Adrenal gland (tissue), 12 donors: ENCODE data around the gene SCAPER. TPM values are rescaled to one million over a fixed set of nuclear protein-coding genes. Genes with fewer than 3 reads are reported as not detected.
"Not testable (repeated sequence)": the region's sequence is repeated elsewhere in the genome, so short reads cannot be mapped to it uniquely, and the experiment has no call there.

Experiments
- DNase-seq, 7 donors: peaks; one replicate each; pipeline ENCODE4 v3.0.0-alpha.2; 2019 to 2020
- H3K27ac ChIP-seq, 5 donors: fragments of 200-600 bp; sonication (generic) in 4 of 5; 1 replicate in 3 of 5; 2 replicates in 2 of 5; pipeline versions ENCODE4 v1.5.1 to v1.8.0; 2016 to 2020; ENCODE audit warnings: mild to moderate bottlenecking in 1 of 5
- H3K27me3 ChIP-seq: fragments of 200-600 bp; 2 replicates; pipeline ENCODE4 v1.8.0; 2021
- H3K36me3 ChIP-seq, 2 donors: fragments of 200-600 bp; replicated peaks in 1 of 2; 1 replicate in 1 of 2; 2 replicates in 1 of 2; pipeline versions ENCODE4 v1.5.1 to v1.8.0; 2018 to 2022
- H3K4me1 ChIP-seq, 2 donors: fragments of 200-600 bp; replicated peaks in 1 of 2; 1 replicate in 1 of 2; 2 replicates in 1 of 2; pipeline versions ENCODE4 v1.5.1 to v1.8.0; 2018 to 2021
- H3K4me3 ChIP-seq, 4 donors: fragments of 200-600 bp; sonication (generic) in 3 of 4; one replicate each; pipeline ENCODE4 v1.5.1; 2016 to 2018
- H3K9me3 ChIP-seq, 3 donors: fragments of 200-600 bp; sonication (generic) in 1 of 3; replicated peaks in 1 of 3; 1 replicate in 2 of 3; 2 replicates in 1 of 3; pipeline versions ENCODE4 v1.5.1 to v1.8.0; 2016 to 2021
- POLR2A ChIP-seq, 2 donors: fragments of 450-650 bp; IDR thresholded peaks; one replicate each; pipeline ENCODE4 v1.6.1; 2017; ENCODE audit warnings: antibody characterized with exemption in 2 of 2, mild to moderate bottlenecking in 2 of 2, moderate library complexity in 1 of 2
- WGBS, 4 donors: extraction: QIAGEN DNeasy Blood & Tissue Kit in 2 of 4; methylation state at CpG; one replicate each; pipeline versions ENCODE4 v1.1.5 to v1.1.7; 2013 to 2017; 5-methylcytosine and 5-hydroxymethylcytosine counted together
- intact Hi-C, 2 donors: fragments of 100-400 bp; cut with DNase I; formaldehyde crosslinking; loops; one replicate each; pipeline versions ENCODE4 v1.14.1 to v1.15.0; 2022 to 2023
- polyA plus RNA-seq, 3 donors: library from polyadenylated mRNA; stranded (reverse); fragments of 200-250 nt in 2 of 3; fragments of 350-450 nt in 1 of 3; fragmentation: Illumina TruSeq in 1 of 3; extraction: RNeasy Lipid Tissue Mini Kit (QIAGEN cat#74804) in 1 of 3; gene quantifications; one replicate each; pipeline ENCODE4 v1.2.3, GENCODE V29; 2013 to 2014
- total RNA-seq, 9 donors: library from RNA; depleted of rRNA in 4 of 9; stranded (reverse); fragments of >200 nt in 4 of 9; fragments of 120-200 nt in 1 of 9; fragmentation: NEBNext Ultra II Directional in 1 of 9; extraction: Animal tissue kit (Norgen Biotek cat#: 25700) in 1 of 9; gene quantifications; one replicate each; pipeline versions ENCODE4 v1.1.0 to v1.2.4, GENCODE V29; 2013 to 2023
- TF ChIP-seq, protein P1 (sequence below), 6 experiments: fragments of 450-650 bp in 4 of 6; fragments of 200-600 bp in 2 of 6; sonication (generic) in 1 of 6; IDR thresholded peaks; 1 replicate in 5 of 6; 2 replicates in 1 of 6; pipeline versions ENCODE4 v1.5.1 to v1.8.0; 2016 to 2021; ENCODE audit warnings: antibody characterized with exemption in 6 of 6, mild to moderate bottlenecking in 2 of 6, moderate library complexity in 1 of 6
- donor health status: healthy with polysubstance abuse.
- donor health status: Bipolar disorder and iron deficiency.
- donor health status: DM: yes; HTN: yes; CAD: no.
- donor health status: DM: no; HTN: no; CAD: no.
- donor health status: DM: no; HTN: no; CAD: no.
- donor health status: DM: yes; HTN: yes; CAD: no.

The SCAPER gene
- total and polyA plus RNA-seq, 12 donors: 3.9 to 95.3 (median 24.1) TPM

DNA sequence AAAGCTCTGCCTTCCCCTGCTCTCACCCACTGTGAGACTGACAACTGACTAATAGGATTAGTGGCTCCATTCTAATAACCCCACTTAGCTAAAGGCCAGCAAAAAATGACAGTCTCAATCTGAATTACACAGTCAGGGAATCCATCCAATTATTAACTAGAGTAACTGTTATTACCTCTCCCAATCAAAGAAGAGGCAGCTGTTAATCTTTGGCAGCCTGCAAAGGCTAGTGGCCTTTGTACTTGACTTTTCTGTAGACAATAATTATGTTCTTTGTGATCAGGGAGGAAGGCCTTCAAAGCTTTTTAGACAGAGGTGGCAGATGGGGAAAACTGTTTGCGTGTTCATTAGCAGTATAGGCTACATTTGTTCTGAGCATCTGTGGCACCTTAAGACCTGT, 390.9 kb downstream of the SCAPER start:
- Histone ChIP-seq H3K27ac (no peak overlapping the region), H3K27me3 (no peaks in the 10 kb centered on the region), H3K9me3 (no peaks in the 10 kb centered on the region), H3K36me3 (no peaks in the 10 kb centered on the region), H3K4me3 (no peak overlapping the region), H3K4me1 (no peaks in the 10 kb centered on the region)
- WGBS, 4 donors: 98 to 100% (median 100%) methylated on average over 1 of the region's 1 CpG
- no peak for DNase-seq
- TF ChIP-seq POLR2A (IDR thresholded peaks at IDR 0.05): no peak
- TF ChIP-seq, protein P1, sequence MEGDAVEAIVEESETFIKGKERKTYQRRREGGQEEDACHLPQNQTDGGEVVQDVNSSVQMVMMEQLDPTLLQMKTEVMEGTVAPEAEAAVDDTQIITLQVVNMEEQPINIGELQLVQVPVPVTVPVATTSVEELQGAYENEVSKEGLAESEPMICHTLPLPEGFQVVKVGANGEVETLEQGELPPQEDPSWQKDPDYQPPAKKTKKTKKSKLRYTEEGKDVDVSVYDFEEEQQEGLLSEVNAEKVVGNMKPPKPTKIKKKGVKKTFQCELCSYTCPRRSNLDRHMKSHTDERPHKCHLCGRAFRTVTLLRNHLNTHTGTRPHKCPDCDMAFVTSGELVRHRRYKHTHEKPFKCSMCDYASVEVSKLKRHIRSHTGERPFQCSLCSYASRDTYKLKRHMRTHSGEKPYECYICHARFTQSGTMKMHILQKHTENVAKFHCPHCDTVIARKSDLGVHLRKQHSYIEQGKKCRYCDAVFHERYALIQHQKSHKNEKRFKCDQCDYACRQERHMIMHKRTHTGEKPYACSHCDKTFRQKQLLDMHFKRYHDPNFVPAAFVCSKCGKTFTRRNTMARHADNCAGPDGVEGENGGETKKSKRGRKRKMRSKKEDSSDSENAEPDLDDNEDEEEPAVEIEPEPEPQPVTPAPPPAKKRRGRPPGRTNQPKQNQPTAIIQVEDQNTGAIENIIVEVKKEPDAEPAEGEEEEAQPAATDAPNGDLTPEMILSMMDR (IDR thresholded peaks at IDR 0.05): no peak
- intact Hi-C loops: no loop called here

DNA sequence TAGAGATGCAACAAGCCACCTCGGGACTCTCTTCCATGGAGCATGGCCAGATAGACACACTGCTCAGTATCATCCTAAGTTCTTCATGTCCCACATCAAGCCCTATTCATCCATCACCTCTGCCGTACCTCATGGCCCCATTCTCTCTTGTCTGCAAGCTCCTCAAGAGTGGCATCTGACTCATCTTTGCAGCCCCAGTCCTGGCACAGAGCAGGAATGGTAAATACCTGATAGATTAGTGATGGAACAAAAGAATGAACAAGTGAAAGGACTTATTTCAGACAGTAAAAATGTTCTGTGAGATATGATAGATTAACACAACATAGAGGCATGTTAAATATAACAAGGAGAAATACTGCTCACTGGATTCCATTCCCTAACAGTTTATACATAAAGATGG, 392.2 kb downstream of the SCAPER start:
- no peaks in the 10 kb centered on the region for H3K36me3 ChIP-seq
- H3K4me3 ChIP-seq: no peak overlapping the region
- intact Hi-C loops: no loop called here
- WGBS, 4 donors: 82 to 92% (median 86%) methylated on average over 2 of the region's 2 CpGs
- no peak for DNase-seq
- TF ChIP-seq, protein P1 (IDR thresholded peaks at IDR 0.05): no peak
- TF ChIP-seq POLR2A (IDR thresholded peaks at IDR 0.05): no peak
- H3K27me3 ChIP-seq: no peaks in the 10 kb centered on the region
- H3K9me3 ChIP-seq: no peaks in the 10 kb centered on the region
- no peak overlapping the region for H3K27ac ChIP-seq
- no peaks in the 10 kb centered on the region for H3K4me1 ChIP-seq

DNA sequence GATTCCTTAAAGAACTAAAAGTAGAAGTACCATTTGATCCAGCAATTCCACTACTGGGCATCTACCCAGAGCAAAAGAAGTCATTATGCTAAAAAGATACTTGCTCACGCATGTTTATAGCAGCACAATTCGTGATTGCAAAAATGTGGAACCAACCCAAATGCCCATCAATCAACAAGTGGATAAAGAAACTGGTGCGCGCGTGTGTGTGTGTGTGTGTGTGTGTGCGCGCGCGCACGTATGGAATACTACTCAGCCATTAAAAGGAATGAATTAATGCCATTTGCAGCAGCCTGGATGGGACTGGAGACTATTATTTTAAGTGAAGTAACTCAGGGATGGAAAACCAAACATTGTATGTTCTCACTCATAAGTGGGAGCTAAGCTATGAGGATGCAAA, 394.5 kb downstream of the SCAPER start:
- DNase-seq, H3K36me3 ChIP-seq, intact Hi-C loops, H3K9me3 ChIP-seq, H3K27me3 ChIP-seq, H3K4me3 ChIP-seq, H3K4me1 ChIP-seq, H3K27ac ChIP-seq: not testable (repeated sequence)
- 93 to 98% (median 97%) methylated on average over 10 of the region's 10 CpGs for WGBS, 4 donors

DNA sequence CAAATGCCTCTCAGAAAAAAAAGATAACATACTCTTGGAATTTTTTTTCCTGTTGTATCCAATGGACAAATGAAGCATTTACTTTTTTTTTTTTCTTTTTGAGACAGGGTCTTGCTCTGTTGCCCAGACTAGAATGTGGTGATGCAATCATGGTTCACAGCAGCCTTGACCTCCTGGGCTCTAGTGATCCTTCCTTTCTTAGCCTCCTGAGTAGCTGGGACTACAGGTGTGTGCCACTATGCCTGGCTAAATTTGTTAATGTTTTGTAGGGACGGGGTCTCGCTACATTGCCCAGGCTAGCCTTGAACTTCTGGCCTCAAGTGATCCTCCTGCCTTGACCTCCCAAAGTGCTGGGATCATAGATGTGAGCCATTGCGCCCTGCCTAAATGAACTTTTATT, 401.3 kb downstream of the SCAPER start:
- 97 to 100% (median 98%) methylated on average over 3 of the region's 3 CpGs for WGBS, 4 donors
- no peaks in the 10 kb centered on the region for H3K4me1 ChIP-seq
- no peak overlapping the region for H3K27ac ChIP-seq
- TF ChIP-seq POLR2A (IDR thresholded peaks at IDR 0.05): no peak
- TF ChIP-seq, protein P1 (IDR thresholded peaks at IDR 0.05): no peak
- H3K36me3 ChIP-seq: no peaks in the 10 kb centered on the region
- intact Hi-C loops: no loop called here
- H3K27me3 ChIP-seq: no peaks in the 10 kb centered on the region
- H3K4me3 ChIP-seq: no peak overlapping the region
- no peaks in the 10 kb centered on the region for H3K9me3 ChIP-seq
- no peak for DNase-seq

DNA sequence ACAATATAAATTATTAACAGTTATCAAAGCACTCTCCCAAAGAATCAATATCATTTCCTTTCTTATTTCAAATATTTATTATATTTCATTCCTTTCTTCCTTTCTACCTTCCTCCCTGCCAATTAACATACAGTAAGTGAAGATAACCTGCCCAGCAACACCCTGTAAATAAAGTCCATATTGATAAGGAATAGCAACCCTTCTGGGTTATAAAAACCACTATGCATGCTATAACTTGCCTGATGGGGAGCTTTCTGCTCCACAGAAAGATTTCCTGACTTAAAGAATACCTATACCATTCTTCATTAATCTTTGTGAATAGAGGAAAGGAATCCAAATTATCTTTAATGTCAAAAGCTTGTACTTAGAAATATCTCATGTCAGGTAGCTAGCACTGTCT, 402.0 kb downstream of the SCAPER start:
- Histone ChIP-seq H3K4me3 (no peak overlapping the region), H3K9me3 (no peaks in the 10 kb centered on the region), H3K36me3 (no peaks in the 10 kb centered on the region), H3K27ac (no peak overlapping the region), H3K27me3 (no peaks in the 10 kb centered on the region), H3K4me1 (no peaks in the 10 kb centered on the region)
- TF ChIP-seq POLR2A (IDR thresholded peaks at IDR 0.05): no peak
- TF ChIP-seq, protein P1 (IDR thresholded peaks at IDR 0.05): no peak
- no peak for DNase-seq
- intact Hi-C loops: no loop called here
